ENCODE data around the gene AUP1.

DNA sequence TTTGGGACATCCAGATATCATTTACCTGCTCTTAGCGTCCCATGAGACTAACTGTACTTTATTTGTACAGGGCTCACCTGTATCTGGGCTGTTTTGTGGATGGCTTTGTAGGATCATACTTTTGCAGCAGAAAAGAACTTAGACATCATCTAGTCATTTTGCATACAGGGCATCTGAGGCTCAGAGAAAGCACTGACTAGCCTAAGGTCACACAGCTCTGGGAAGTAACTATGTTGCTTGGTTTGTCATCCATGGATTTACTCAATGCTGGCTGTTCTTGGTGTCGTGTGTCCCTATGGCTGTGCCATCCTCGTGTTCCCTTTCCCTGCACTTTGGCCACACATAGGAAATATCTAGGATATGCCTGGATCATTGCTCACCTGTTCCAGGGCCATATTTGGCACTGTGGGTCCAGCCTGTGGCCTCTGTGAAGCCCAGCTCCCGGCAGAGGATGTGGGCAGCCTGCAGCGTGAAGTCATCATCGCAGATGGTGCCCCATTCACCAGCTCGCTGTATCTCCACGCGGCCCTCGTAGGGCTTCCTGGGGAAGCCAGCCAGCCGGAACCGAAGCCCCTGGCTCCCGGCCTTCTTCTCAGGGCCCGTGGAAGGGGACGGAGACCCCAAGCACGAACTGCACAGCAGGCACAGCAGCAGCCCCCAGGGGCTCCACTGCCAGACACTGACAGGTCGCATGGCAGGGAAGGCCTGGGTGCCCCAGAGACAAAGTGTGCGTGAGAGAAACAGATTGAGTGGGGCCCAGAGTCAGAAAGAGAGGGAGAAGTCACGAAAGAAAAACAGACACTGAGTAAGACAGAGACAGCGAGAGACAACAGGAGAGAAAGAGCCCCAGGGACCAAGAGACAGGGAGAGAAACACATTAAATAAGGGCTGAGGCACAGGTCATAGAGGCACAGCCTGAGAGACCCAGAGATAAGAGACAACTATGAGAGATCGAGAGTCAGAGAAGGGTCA, 22.7 kb upstream of the AUP1 start:
- TF ChIP-seq YY1 (IDR thresholded peaks at IDR 0.05; ENCODE audit: low read depth, low read length) = no peak
- no peak for TF ChIP-seq CREB1 (IDR thresholded peaks at IDR 0.05)
- no peak for TF ChIP-seq CTCF (IDR thresholded peaks at IDR 0.05; ENCODE audit: control extremely low read depth in 1 of 3, insufficient read depth in 1 of 3, low read depth in 1 of 3, low read length in 3 of 3)
- TF ChIP-seq TAF1 (IDR thresholded peaks at IDR 0.05; ENCODE audit: low read depth, low read length) = no peak
- TF ChIP-seq SUZ12 (IDR thresholded peaks at IDR 0.05; ENCODE audit: low read length) = no peak
